ENCODE measurements around the gene CNDP1. TPM values are rescaled to one million over a fixed set of nuclear protein-coding genes. Genes with fewer than 3 reads are reported as not detected.

CNDP1 gene
- total RNA-seq: not detected in 2 replicates

GRCh38 chr18:74534150-74534969 lies at the start of gene CNDP1:
Gene CNDP1, plus strand, starts transcription at chr18:74534500. Its CDS starts 168 bp downstream, at chr18:74534668.

GRCh38 chr18:74495581-74496507 lies 38.5 kb upstream of the CNDP1 start, which contains the start of gene CNDP2:
Gene CNDP2, plus strand, starts transcription at chr18:74496363. Its CDS starts 3,611 bp downstream, at chr18:74499974.

GRCh38 chr18:74597662-74598349 lies 63.5 kb downstream of the CNDP1 start, which contains the start of gene ZNF407:
Gene ZNF407, plus strand, starts transcription at chr18:74597870. Its CDS starts 33,150 bp downstream, at chr18:74631020.

Other genes with a start within 250 kb of the CNDP1 start
- 67.9 and 68.8 TPM in 2 replicates for gene CYB5A, start 242.5 kb upstream of the CNDP1 start, total RNA-seq
- gene C18orf63, start 218.7 kb upstream of the CNDP1 start, total RNA-seq: not detected in 2 replicates
- gene DIPK1C, start 77.2 kb upstream of the CNDP1 start, total RNA-seq: not detected in 2 replicates
- 53.1 and 66.6 TPM in 2 replicates for gene CNDP2, start 38.1 kb upstream of the CNDP1 start, total RNA-seq
- gene ZNF407, start 63.4 kb downstream of the CNDP1 start, total RNA-seq: 4.4 and 5.8 TPM in 2 replicates